Stimulated activated CD8-positive, alpha-beta memory T cell treated with anti-CD3 and anti-CD28 coated beads, Interleukin-7, amount 100 ng/mL, for 4 hours (primary cell): ENCODE measurements around the gene TRPM3.

Experiments used
- DNase-seq, 2 donors: peaks; one replicate each; pipeline ENCODE4 v3.0.0-alpha.2; 2020; ENCODE audit warnings: low read depth in 2 of 2

The TRPM3 gene

DNA sequence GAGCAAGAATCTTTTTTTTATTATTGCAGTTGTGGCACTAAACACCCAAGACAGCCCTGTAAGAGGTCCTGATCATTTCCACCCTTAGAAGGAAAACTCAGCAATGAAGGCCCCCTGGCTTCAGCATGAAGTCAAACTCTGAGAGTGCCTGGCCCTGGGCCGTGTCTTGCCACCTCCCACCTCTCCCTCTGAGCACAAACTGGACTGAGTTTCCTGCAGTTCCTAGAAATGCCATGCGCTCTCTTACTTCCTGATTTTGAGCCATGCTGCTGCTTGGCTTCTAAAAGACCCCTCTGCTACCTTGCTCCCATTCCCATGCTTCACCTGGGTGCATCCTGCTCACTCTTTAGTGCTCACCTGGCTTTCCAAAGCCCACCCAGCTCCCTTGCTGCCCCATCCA lies 566.5 kb downstream of the TRPM3 start:
- DNase-seq, result no peak

DNA sequence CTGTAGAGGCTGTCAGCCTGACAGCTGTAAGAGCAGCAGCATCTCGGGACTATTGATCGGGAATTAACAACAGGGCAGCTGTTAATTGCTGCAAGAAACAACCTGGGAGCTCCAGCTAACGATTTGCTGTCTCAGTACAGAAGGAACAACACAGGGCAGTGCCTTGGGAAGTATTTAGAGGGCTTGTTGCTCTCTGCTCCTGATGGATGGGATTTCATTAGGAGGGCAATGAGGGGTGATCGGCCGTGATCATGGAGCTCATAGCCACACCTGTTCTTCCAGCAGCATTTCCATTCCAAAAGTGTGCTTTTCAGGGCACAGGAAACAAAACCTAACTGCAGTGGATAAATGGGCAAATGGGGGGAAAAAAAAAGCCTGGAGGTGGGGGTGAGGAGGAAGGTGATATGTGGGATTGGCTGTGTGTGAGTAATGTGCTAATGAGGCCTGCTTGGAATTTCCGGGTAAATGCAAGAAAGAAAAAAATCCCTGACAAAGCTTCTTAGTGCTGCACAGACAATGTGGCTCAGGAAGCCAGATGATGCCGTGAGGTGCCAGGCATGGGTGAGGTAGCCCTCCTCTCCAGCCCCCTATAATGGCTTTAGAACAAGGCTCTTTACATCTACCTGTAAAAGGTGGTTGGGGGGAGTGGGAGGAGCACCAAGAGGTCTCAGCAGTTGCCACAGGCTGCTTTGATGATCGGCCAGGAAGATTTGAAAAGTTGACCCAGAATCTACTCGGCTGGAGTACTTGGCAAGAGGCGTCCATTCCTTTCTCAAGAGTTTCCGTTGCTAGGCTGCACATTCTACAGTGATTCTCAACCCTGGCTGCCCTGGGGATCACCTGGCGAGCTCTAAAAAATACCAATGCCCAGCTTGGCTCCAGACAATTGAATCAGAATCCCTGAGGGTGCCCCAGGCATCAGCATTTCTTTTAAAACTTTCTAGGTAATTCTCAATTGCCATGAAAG lies 567.4 kb downstream of the TRPM3 start:
- DNase-seq, result no peak

DNA sequence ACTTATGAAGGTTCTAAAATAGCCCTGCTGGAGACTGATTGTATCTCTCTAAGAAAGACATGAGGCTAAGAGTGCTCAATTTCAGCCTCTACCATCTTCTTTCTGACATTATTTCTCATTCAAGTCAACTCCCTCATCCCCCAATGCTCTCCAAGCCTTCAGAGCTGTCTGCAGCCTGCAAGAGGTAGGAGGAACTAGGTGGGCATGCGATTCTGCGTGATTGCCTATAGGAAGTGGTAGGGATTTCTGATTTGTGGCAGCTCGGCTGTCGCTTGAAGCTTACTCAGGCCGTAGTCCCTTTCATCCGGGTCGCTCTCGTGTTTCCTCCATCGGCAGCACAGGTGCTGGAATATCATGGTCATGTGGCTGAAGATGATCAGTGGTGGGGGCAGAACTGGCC lies 568.9 kb downstream of the TRPM3 start:
- DNase-seq, result no peak

DNA sequence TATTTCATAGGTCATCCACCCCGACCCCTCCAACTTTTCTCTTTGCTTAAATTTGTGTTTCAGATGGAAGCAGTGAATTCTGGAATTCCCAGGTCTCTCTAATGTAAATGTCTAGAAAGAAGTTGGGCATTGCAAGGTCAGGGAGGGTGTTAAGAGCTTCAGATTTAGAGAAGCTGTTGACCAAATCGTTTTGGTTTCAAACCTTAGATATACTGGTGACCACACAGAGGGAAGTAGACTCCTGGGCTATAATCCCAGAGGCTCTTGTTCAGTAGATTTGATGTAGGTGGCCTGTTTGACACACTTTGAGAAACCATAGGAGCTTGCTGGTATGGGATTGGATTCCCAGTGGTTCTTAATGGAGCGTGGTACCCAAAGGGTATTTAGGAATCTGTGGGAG lies 569.6 kb downstream of the TRPM3 start:
- no peak for DNase-seq

DNA sequence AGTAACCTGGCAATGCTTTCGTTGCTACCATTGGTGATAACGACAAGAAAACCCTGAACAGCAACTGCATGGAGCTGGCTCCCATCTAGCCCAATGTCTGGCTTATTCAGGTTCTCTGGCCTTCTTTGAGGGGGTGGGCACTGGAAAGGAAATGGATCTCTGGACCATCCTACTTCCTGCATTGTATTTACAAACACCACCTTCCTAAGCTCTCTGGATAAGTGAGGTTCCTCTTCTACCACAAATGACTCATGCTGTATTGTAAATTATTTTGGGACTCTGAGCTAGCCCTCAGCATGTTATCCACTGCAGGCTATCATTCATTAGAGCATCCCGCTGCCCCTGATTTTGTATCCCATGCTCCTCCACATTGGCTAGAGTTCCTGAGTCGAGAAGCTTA lies 570.0 kb downstream of the TRPM3 start:
- DNase-seq, result no peak

DNA sequence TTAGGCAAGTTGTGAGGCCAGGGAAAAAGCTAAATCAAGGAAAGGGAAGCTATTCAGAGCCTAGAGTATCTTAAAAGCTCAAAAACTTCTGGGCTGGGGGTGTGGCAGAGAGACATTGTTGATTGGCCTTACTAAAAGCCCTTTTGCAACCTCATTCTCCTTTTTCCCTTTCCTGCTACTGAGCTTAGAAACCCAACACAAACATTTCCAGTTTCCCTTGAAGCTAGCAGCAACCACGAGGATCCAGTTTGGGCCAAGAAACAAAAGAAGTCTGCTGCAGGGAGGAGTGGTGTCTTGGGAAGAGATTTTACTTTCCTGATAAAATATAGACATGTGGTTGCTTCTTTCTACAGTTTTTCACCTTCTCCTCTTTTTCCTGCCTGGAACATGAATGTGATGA lies 571.5 kb downstream of the TRPM3 start:
- DNase-seq, result no peak

DNA sequence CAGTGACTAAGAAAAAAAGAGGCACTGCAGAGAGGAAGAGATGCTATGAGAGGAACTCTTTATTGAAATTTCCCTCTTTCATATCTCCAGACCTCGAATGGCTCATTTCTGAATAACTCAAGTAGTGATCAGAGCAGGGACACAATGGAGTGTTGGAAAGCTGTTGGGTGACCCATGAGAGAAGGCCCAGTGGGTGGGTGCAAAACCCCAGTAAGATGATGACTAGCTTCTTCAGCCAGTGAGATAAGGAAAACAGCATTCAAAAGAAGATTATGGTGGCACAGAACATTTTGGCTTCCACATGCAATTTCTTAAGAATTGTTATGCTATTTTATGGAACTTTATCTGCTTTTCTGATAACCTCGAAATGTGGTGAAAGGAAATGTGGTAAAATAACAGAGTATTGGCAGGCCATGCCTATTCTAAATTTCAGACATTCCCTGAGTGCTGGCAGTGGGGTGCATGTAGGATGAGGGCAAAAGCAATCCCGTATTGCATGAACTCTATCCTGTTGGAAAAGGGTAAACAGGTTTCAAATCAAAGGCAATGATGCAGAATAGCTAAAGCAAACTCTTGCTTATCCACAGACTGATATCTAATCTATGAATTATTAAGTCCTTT lies 579.0 kb downstream of the TRPM3 start:
- DNase-seq, result no peak

DNA sequence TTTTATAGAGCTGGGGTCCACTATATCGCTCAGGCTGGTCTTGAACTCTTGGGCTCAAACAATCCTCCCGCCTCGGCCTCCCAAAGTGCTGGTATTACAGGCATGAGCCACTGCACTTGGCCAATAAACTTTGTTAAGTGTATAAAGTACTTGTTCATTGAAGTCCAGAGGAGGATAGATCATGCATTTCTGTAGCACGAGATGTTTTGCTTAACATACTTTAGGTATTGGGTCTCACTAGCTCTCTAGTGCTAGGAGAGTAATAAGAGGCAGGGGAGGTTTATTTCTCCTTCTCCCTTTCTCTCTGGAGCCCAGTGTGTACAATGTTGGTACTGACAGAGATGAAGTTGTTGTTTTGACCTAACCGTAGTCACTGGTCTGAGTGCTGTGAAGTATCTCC lies 581.4 kb downstream of the TRPM3 start:
- DNase-seq, result no peak

DNA sequence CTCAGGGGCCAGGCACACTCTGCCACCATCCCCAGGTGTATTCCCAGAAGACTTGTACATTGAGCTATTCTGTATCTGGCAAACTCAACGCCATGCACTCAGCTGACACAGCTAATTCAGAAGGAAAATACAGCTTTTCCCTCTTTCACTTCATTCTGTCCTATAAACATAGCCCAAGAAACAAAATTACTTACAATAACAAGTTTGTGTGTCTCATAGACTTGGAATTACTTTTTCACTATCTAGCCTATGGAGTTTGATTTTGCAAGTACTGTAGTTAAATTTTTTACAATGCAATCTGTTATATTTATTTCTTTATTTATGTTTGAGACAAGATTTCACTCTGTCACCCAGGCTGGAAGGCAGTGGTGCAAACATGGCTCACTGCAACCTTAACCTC lies 581.9 kb downstream of the TRPM3 start:
- no peak for DNase-seq

DNA sequence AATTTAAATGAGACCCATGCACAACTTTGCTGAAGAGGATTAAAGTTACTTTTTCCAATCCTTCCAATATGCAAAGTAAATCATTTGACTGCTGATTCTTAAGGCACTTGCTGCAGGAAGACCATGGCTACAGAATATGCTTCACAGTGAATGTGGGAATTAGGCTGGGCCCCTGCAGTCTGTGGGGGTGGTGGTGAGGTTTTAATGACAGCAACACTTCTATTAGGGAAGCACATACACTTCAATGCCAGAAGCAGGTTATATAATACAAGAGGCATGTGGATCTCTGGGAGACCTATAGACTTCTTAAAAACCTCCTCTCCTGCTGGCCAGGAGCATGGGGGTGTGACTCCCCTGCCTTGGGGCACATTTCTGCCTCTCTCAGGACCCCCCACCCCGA lies 582.4 kb downstream of the TRPM3 start:
- no peak for DNase-seq

DNA sequence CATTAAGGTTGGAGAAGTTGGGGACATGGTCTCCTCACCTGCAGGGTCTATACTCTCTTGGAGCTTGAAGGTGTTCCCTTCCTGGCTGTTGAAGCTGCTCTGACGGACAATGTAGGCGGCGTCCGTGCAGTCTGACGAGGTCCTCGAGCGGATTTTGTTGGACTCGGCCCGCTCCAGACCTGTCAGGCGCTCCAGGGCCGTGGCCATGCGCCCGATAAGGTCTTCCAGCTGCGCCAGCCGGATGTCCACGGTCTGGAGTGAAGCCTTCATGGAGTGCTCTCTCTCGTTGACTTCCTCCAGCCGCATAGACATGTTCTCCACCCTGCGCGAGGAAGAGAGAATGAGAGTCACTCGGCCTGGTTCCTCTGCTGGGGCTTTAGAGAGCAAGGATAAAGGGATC lies 584.3 kb downstream of the TRPM3 start:
- no peak for DNase-seq

DNA sequence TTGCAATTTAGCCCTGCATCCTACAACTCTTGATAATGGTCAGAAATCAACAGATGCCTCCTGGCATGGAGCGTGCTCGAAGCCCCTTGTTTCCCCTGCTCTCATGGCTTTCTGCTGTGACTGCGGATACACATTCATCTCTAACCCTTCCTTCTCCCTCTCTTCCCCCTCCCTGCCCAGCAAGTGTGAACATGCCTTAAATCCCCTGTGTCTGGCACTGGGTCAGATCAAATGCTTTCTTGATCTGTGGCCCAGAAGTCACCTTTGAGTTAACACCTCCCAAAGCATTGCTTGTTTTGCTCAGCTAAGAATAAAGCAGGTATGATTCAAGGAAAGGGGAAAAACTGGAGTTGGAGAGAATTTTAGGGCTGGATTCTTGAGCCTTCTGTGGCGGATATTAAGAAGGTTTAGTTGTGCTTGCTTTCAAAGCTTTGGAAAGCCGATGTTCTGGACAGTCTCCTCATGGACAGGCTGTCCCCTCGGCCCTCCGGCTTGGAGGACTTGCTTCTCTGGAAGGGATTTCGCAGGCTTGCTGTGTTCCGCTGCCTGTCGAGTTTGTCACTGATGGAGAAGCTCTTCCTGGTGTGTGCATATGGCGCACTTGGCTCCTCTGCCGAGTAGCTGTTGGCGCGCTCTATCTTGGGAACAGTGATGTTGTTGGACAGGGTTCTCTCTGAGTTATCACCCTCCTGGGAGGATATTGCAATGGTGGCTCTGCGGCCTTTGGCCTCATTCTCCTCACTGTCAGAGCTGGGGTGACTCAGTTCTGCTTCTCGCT lies 585.7 kb downstream of the TRPM3 start:
- no peak for DNase-seq

DNA sequence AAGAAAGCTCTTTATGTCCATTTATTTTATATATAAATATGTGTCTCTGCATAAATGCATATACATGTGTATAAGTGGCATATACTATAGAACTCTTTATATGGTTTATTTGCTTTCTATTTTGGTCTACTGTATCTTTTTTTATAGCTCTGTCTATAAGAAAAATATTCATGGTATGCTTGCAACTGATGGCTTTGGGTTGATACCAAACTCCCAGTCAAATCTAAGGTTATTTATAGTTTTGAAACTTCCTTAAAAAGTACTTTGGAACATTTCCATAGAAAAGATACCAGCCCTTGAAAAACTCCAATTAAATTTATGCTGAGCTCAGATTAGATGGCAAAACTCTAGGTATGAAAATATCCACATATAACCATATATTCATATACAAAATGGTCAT lies 587.0 kb downstream of the TRPM3 start:
- DNase-seq, result no peak

DNA sequence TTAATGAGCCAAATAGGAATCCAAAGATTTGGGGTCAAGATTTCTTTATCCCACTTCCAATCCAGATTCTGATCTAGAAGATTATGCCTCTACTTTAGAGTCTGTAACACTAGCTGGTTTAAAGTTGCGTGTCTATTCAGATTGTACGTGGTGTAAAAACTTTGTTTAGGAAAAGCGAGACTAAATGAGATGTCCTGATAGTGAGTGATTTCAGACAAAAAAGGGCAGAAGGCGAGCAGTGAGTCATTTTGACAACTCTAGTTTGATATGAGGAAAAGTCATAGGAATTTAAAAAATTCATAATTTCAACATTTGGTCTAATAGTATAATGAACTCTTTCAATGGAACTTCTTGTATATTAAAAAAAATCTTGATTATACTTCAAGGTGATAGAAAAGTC lies 587.4 kb downstream of the TRPM3 start:
- DNase-seq, result no peak

DNA sequence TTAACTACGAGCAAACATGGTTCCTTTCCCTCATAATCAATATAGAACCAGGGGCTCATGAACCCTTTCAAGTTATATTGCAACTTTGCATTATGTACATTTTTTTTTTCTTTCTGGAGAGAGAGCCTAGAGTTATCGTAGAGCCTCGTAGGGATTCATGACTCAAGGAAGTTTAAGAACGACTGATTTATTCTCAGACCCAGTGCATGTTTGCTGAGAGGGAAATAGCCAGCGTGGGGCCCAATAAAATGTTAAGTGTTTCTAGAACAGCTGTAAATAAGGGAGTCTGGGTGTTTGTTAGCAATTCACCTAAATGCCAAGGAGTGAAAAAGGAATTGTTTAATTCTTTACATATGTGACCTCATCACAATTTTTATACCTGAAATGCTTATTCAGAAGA lies 587.9 kb downstream of the TRPM3 start:
- DNase-seq, result no peak

DNA sequence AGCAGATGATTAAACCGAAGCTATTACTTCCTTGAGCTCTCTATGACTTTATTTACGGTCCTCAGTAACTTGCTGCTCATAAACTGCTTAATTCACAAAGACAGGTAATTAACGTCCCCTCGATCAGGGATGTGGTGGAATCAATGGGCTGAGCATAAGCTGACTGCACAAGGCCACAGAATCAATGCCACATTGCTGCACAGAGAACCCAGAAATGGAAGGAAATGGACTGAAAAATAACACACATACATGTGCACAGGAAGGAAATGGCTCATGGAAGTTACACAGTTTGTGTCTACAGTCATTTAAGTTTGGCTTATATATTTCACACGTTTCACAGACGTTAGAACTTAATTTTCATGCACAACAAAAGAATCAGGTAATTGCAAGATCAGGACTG lies 588.7 kb downstream of the TRPM3 start:
- DNase-seq, result no peak

DNA sequence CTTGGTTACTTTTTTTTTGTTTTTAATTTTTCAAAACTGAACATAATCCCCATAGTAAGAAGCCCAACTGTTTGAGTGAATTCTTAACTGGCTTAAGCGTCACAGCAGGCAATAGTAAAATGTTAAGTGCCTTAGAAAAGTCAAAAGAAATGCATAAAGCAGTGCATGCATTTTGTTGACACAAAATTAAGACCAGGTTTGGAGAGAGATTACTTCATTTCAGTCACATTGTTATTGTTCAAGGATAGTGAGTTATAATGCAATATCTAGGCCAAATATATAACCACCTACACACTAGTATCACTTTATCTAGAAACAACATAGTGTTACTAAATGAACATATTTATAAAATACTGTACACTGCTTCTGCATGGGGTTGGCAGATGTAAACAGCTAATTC lies 590.1 kb downstream of the TRPM3 start:
- no peak for DNase-seq

DNA sequence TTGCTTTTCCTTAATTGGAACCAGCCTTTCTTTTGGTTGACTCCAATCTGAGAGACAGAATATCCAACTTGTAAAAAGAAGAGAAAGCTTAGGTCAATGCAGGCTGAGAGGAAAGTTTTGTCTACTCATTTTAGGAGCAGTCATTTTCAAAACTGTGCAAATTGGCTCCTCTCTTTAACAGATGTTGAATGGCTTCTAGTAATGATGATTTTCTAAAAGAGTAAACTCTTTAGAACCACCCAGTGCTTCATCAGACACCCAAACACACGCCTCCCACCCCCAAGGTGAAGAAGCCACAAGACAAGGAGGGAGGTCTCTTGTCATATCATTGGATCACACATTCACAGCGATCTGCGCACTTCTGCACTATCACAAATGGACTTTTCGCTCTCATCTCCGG lies 590.7 kb downstream of the TRPM3 start:
- DNase-seq, result no peak

DNA sequence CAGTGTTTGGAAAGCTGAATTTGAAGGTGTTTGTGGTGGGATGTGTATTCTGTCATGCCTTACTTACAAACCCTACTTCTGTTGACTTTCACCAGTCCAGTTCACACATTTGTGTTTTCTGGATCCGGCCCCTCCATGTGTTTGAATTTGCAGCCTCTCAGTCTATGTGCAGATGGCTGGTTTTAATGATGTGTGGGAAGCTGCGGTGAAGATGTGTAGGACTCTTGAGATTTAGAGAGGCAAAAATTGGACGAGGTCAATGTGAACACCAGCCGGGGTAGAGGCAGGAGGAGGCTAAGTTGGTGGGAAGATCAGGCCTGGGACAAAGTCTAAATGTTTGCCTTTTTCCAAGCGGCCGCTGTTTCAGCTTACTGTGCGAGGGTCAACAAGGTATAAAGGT lies 591.6 kb downstream of the TRPM3 start:
- DNase-seq, result no peak

DNA sequence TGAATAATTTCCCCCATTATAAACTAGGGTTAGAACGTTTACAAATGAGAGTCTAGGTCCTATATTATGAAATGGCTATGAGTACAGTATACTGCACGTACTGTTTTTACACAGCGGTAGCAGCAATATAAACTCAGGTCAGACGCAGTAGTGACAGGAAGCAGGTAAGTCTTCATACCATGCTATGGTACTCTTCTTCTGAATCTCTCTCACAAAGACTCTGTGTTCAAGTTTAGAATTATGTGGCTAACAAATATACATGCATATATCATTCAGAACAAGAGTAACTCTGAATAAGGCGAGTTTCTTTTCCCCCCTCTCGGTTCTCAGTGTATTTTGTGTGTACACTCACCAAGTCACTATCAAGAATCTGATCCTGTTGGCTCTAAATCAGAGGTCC lies 592.0 kb downstream of the TRPM3 start:
- DNase-seq, result no peak

DNA sequence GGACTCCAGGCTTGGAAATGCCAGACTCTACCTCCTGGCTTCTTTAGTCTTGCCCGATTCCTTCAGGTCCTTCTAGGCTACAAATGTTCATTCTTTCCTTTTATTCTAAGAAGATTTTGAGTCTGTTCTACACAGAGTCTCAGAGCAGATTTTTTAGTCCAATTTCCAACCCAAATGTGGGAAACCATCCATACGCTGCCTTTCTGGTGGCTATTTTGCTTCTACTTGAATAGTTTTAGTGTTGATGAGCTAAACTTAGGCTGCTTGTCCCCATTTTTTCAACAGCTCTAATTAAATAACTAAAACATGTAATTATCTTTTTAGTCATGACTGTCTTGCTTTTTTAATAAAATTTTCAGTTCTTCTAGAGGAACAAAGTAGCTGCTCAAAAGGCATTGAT lies 594.5 kb downstream of the TRPM3 start:
- DNase-seq, result no peak

DNA sequence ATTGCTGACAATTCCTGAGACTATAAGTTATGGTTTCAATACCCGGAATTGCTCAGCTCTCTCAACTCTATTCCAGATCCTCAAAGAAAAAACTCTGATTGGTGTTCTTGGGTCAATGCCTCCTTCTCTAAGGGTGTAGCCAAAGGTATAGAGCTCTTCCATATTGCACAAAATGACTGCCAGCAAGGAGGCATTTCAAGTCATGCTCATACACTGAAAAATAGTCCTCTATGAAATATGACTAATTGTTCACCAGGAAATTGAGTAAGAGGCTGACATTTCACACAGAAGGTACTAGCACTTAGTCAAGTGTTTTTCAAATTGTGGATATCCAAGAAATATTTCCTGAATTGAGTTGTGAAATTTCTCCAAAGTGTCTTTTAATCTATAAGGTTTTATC lies 595.9 kb downstream of the TRPM3 start:
- DNase-seq, result no peak
